RWPE2 (cell line): ENCODE measurements around the gene AGBL4.
"Not testable (repeated sequence)": the region's sequence is repeated elsewhere in the genome, so short reads cannot be mapped to it uniquely, and the experiment has no call there.

Source experiments
- ATAC-seq: fragments of 200-7000 bp; cut with Tn5 transposase; 3 replicates; pipeline ENCODE4 v1.9.1; 2021; ENCODE audit warnings: low read depth
- DNase-seq: peaks from one replicate; pipeline ENCODE4 v3.0.0-alpha.2; 2020; ENCODE audit warnings: low spot score
- H3K27ac ChIP-seq: fragments of 450-650 bp; 2 replicates; pipeline ENCODE4 v1.5.1; 2017; ENCODE audit warnings: mild to moderate bottlenecking; ENCODE audit not compliant: poor library complexity, severe bottlenecking
- H3K27me3 ChIP-seq: fragments of 250-450 bp; sonication (Bioruptor Pico); 2 replicates; pipeline ENCODE4 v1.5.1; 2021; ENCODE audit warnings: mild to moderate bottlenecking, moderate library complexity; ENCODE audit not compliant: insufficient read depth, poor library complexity, severe bottlenecking
- H3K36me3 ChIP-seq: fragments of 250-450 bp; sonication (Bioruptor Pico); 2 replicates; pipeline ENCODE4 v1.5.1; 2020; ENCODE audit warnings: low read depth, mild to moderate bottlenecking, moderate library complexity
- H3K4me1 ChIP-seq: fragments of 250-450 bp; sonication (Bioruptor Pico); 2 replicates; pipeline ENCODE4 v1.5.1; 2021; ENCODE audit warnings: mild to moderate bottlenecking, moderate library complexity; ENCODE audit not compliant: insufficient read depth, poor library complexity, severe bottlenecking
- H3K4me3 ChIP-seq: fragments of 250-450 bp; sonication (Bioruptor Pico); 2 replicates; pipeline ENCODE4 v1.5.1; 2021; ENCODE audit warnings: mild to moderate bottlenecking, moderate library complexity; ENCODE audit not compliant: severe bottlenecking
- H3K9me3 ChIP-seq: fragments of 250-450 bp; sonication (Bioruptor Pico); 2 replicates; pipeline ENCODE4 v1.5.1; 2021; ENCODE audit warnings: mild to moderate bottlenecking, moderate library complexity; ENCODE audit not compliant: severe bottlenecking
- TF ChIP-seq, protein P1 (sequence below): fragments of 450-650 bp; IDR thresholded peaks from one replicate; pipeline ENCODE4 v1.5.1; 2017; ENCODE audit warnings: mild to moderate bottlenecking, moderate library complexity; ENCODE audit not compliant: poor library complexity, severe bottlenecking

AGBL4 gene

GRCh38 chr1:49951385-49951784, 72.4 kb downstream of the AGBL4 start:
- no peak overlapping the region for H3K4me3 ChIP-seq
- H3K36me3 ChIP-seq: no peaks in the 10 kb centered on the region
- TF ChIP-seq, protein P1, sequence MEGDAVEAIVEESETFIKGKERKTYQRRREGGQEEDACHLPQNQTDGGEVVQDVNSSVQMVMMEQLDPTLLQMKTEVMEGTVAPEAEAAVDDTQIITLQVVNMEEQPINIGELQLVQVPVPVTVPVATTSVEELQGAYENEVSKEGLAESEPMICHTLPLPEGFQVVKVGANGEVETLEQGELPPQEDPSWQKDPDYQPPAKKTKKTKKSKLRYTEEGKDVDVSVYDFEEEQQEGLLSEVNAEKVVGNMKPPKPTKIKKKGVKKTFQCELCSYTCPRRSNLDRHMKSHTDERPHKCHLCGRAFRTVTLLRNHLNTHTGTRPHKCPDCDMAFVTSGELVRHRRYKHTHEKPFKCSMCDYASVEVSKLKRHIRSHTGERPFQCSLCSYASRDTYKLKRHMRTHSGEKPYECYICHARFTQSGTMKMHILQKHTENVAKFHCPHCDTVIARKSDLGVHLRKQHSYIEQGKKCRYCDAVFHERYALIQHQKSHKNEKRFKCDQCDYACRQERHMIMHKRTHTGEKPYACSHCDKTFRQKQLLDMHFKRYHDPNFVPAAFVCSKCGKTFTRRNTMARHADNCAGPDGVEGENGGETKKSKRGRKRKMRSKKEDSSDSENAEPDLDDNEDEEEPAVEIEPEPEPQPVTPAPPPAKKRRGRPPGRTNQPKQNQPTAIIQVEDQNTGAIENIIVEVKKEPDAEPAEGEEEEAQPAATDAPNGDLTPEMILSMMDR: no peak
- no peaks in the 10 kb centered on the region for H3K9me3 ChIP-seq
- H3K27ac ChIP-seq: no peak overlapping the region
- DNase-seq: no peak
- ATAC-seq: no peak
- H3K27me3 ChIP-seq: no peaks in the 10 kb centered on the region
- H3K4me1 ChIP-seq: no peaks in the 10 kb centered on the region

DNA sequence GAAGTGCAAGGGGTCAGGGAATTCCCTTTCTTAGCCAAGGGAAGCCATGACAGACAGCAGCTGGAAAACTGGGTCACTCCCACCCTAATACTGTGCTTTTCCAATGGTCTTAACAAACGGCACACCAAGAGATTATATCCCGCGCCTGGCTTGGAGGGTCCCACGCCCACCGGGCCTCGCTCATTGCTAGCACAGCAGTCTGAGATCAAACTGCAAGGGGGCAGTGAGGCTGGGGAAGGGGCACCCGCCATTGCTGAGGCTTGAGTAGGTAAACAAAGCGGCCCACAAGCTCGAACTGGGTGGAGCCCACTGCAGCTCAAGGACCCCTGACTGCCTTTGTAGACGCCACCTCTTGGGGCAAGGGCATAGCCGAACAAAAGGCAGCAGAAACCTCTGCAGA, 108.5 kb downstream of the AGBL4 start:
- H3K27me3 ChIP-seq, H3K4me1 ChIP-seq, H3K36me3 ChIP-seq, H3K4me3 ChIP-seq, H3K9me3 ChIP-seq, H3K27ac ChIP-seq, ATAC-seq, DNase-seq: not testable (repeated sequence)

- Histone ChIP-seq H3K36me3 (no peaks in the 10 kb centered on the region), H3K27me3 (no peaks in the 10 kb centered on the region), H3K4me1 (no peaks in the 10 kb centered on the region), H3K9me3 (no peaks in the 10 kb centered on the region), H3K4me3 (no peak overlapping the region), H3K27ac (no peak overlapping the region)
- DNase-seq (no peak), ATAC-seq (no peak)
- TF ChIP-seq, protein P1: no peak
Observed at GRCh38 chr1:49906365-49906764, 117.4 kb downstream of the AGBL4 start.

- no peak overlapping the region for H3K27ac ChIP-seq
- H3K4me3 ChIP-seq: no peak overlapping the region
- H3K36me3 ChIP-seq: no peaks in the 10 kb centered on the region
- ATAC-seq (no peak), DNase-seq (no peak)
- TF ChIP-seq, protein P1: no peak
- peaks cover 3% of the 10 kb centered on the region for H3K9me3 ChIP-seq
- H3K4me1 ChIP-seq: no peaks in the 10 kb centered on the region
- H3K27me3 ChIP-seq: no peaks in the 10 kb centered on the region
Observed at GRCh38 chr1:49864581-49864980, 159.2 kb downstream of the AGBL4 start.

GRCh38 chr1:49854741-49855140, 169.0 kb downstream of the AGBL4 start:
- no peak for ATAC-seq
- H3K27ac ChIP-seq: no peak overlapping the region
- DNase-seq: no peak
- H3K4me1 ChIP-seq: no peaks in the 10 kb centered on the region
- TF ChIP-seq, protein P1: no peak
- no peaks in the 10 kb centered on the region for H3K36me3 ChIP-seq
- no peak overlapping the region for H3K4me3 ChIP-seq
- H3K27me3 ChIP-seq: no peaks in the 10 kb centered on the region
- no peaks in the 10 kb centered on the region for H3K9me3 ChIP-seq
